Ectodermal cell (in vitro differentiated cells): ENCODE data around the gene EPSTI1. TPM values are rescaled to one million over a fixed set of nuclear protein-coding genes. Genes with fewer than 3 reads are reported as not detected.
"Not testable (repeated sequence)": the region's sequence is repeated elsewhere in the genome, so short reads cannot be mapped to it uniquely, and the experiment has no call there.

Source experiments
- H3K27ac ChIP-seq: 2 replicates; pipeline ENCODE4 v1.7.0; 2013; ENCODE audit warnings: mild to moderate bottlenecking, low read depth, low read length; ENCODE audit not compliant: insufficient read depth, poor library complexity, severe bottlenecking
- H3K27me3 ChIP-seq: 2 replicates; pipeline ENCODE4 v1.7.0; 2013; ENCODE audit warnings: mild to moderate bottlenecking, low read length; ENCODE audit not compliant: insufficient read depth, control insufficient read depth, poor library complexity, severe bottlenecking
- H3K36me3 ChIP-seq: one replicate; pipeline ENCODE4 v1.7.0; 2013; ENCODE audit warnings: low read length; ENCODE audit not compliant: control insufficient read depth, insufficient read depth
- H3K4me1 ChIP-seq: one replicate; pipeline ENCODE4 v1.7.0; 2013; ENCODE audit warnings: low read length; ENCODE audit not compliant: control insufficient read depth, insufficient read depth
- H3K4me3 ChIP-seq: 2 replicates; pipeline ENCODE4 v1.7.0; 2013; ENCODE audit warnings: low read depth, low read length, control low read depth; ENCODE audit not compliant: insufficient read depth
- H3K9me3 ChIP-seq: 2 replicates; pipeline ENCODE4 v1.7.0; 2013; ENCODE audit warnings: mild to moderate bottlenecking, low read length, moderate library complexity; ENCODE audit not compliant: control insufficient read depth
- WGBS, 2 experiments: methylation state at CpG; one replicate each; pipeline ENCODE4 v1.1.7; 2013; ENCODE audit warnings: missing lambda C conversion rate in 2 of 2; 5-methylcytosine and 5-hydroxymethylcytosine counted together
- polyA plus RNA-seq, 4 experiments: library from polyadenylated mRNA; stranded (reverse); fragments of 50-300 nt; gene quantifications; one replicate each; pipeline ENCODE4 v1.2.3, GENCODE V29; 2013

The EPSTI1 gene
- polyA plus RNA-seq (2013, experiment 1 of 4): 0.89 TPM
- 0.30 TPM for polyA plus RNA-seq (2013, experiment 2 of 4)
- 0.75 TPM for polyA plus RNA-seq (2013, experiment 3 of 4)
- 0.77 TPM for polyA plus RNA-seq (2013, experiment 4 of 4)

GRCh38 chr13:42991898-42992763, at the start of gene EPSTI1:
TSS of gene EPSTI1 (minus strand) at chr13:42992241. CDS start at chr13:42992165, 76 bp downstream.
- H3K9me3 ChIP-seq: no peaks in the 10 kb centered on the region
- 11% methylated on average over 45 of the region's 45 CpGs for WGBS, 2 experiments
- no peak within 1 kb of the TSS for H3K27ac ChIP-seq
- peaks cover 20% of the 10 kb centered on the region for H3K27me3 ChIP-seq
- H3K4me1 ChIP-seq: no peaks in the 10 kb centered on the region
- no peaks in the 10 kb centered on the region for H3K36me3 ChIP-seq
- peak within 1 kb of the TSS; percentile 25 for H3K4me3 ChIP-seq

GRCh38 chr13:43041369-43041921, 49.4 kb upstream of the EPSTI1 start:
- Histone ChIP-seq H3K4me1 (peaks cover 6% of the 10 kb centered on the region), H3K27ac (no peak overlapping the region)

GRCh38 chr13:43040581-43041368, 48.7 kb upstream of the EPSTI1 start:
- H3K4me1 ChIP-seq, H3K36me3 ChIP-seq, H3K27ac ChIP-seq, H3K4me3 ChIP-seq, H3K9me3 ChIP-seq, H3K27me3 ChIP-seq: not testable (repeated sequence)
- WGBS, 2 experiments: 71 to 82% methylated on average over 9 to 13 of the region's 13 CpGs

More at GRCh38 chr13:43041369-43041921, 49.4 kb upstream of the EPSTI1 start:
- Histone ChIP-seq H3K4me3 (no peak overlapping the region), H3K27me3 (no peaks in the 10 kb centered on the region), H3K36me3 (no peaks in the 10 kb centered on the region), H3K9me3 (no peaks in the 10 kb centered on the region)
- 100% methylated on average over 1 of the region's 1 CpG for WGBS, 2 experiments

GRCh38 chr13:43039966-43040365, 47.9 kb upstream of the EPSTI1 start:
- Histone ChIP-seq H3K9me3 (no peaks in the 10 kb centered on the region), H3K27ac (no peak overlapping the region), H3K4me3 (no peak overlapping the region), H3K27me3 (no peaks in the 10 kb centered on the region), H3K4me1 (peaks cover 7% of the 10 kb centered on the region), H3K36me3 (no peaks in the 10 kb centered on the region)
- WGBS, 2 experiments: 93 to 94% methylated on average over 2 of the region's 2 CpGs

- Histone ChIP-seq H3K27me3 (no peaks in the 10 kb centered on the region), H3K9me3 (no peaks in the 10 kb centered on the region), H3K27ac (no peak overlapping the region), H3K4me3 (no peak overlapping the region), H3K4me1 (peaks cover 7% of the 10 kb centered on the region), H3K36me3 (peaks cover 3% of the 10 kb centered on the region)
- 86% methylated on average over 14 of the region's 14 CpGs for WGBS, 2 experiments
These were observed 44.6 kb upstream of the EPSTI1 start for GRCh38 chr13:43036351-43037250.

- Histone ChIP-seq H3K27ac (no peak overlapping the region), H3K27me3 (no peaks in the 10 kb centered on the region), H3K36me3 (peaks cover 3% of the 10 kb centered on the region), H3K9me3 (no peaks in the 10 kb centered on the region), H3K4me3 (no peak overlapping the region), H3K4me1 (peaks cover 7% of the 10 kb centered on the region)
- 92 to 96% methylated on average over 3 of the region's 3 CpGs for WGBS, 2 experiments
These were observed 41.0 kb upstream of the EPSTI1 start for GRCh38 chr13:43033038-43033437.

GRCh38 chr13:43031881-43032280, 39.8 kb upstream of the EPSTI1 start:
- no peaks in the 10 kb centered on the region for H3K27me3 ChIP-seq
- peaks cover 5% of the 10 kb centered on the region for H3K4me1 ChIP-seq
- no peak overlapping the region for H3K4me3 ChIP-seq
- H3K27ac ChIP-seq: no peak overlapping the region
- H3K36me3 ChIP-seq: peaks cover 3% of the 10 kb centered on the region
- H3K9me3 ChIP-seq: no peaks in the 10 kb centered on the region
- WGBS, 2 experiments: 94 to 97% methylated on average over 4 of the region's 4 CpGs

GRCh38 chr13:43030548-43030947, 38.5 kb upstream of the EPSTI1 start:
- Histone ChIP-seq H3K4me1 (no peaks in the 10 kb centered on the region), H3K27ac (no peak overlapping the region), H3K9me3 (no peaks in the 10 kb centered on the region), H3K4me3 (no peak overlapping the region), H3K36me3 (peaks cover 3% of the 10 kb centered on the region), H3K27me3 (no peaks in the 10 kb centered on the region)
- 83 to 92% methylated on average over 3 to 4 of the region's 4 CpGs for WGBS, 2 experiments

- Histone ChIP-seq H3K9me3 (no peaks in the 10 kb centered on the region), H3K27me3 (no peaks in the 10 kb centered on the region), H3K4me3 (no peak overlapping the region), H3K36me3 (no peaks in the 10 kb centered on the region), H3K27ac (no peak overlapping the region), H3K4me1 (no peaks in the 10 kb centered on the region)
- 89 to 100% methylated on average over 2 of the region's 2 CpGs for WGBS, 2 experiments
These were observed 34.2 kb upstream of the EPSTI1 start for GRCh38 chr13:43026262-43026661.
